ENCODE results near the gene LRRC34. TPM values are rescaled to one million over a fixed set of nuclear protein-coding genes. Genes with fewer than 3 reads are reported as not detected.

Gene LRRC34
- total RNA-seq, 2 experiments from 2014 or later = 3.8 TPM

- CTCF ChIA-PET = no interaction called here
These were observed 31.4 kb downstream of the LRRC34 start for GRCh38 chr3:169781209-169781855.

DNA sequence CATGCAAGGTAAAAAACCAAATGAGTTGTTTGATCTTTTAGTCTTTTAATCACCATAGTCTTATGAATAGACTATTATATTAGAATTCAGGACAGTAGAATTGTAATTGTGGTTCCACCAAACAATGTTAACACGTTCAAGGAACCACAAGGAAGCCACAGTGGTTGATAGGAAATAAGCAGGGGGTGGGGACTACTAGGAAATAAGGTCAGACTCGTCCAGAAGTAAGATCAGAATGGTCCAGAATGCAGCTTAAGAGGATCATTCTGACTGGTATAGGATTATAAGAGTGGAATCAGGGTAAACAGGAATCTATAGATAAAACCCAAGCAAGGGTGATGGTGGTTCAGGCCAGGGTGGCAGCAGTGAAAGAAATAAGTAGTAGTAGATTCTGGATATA lies 32.0 kb downstream of the LRRC34 start:
- intact Hi-C loops (cut with DNase I, micrococcal nuclease) = no loop called here
- DNase-seq = no peak
- ChIA-PET POLR2A (no interaction called here), CTCF (no interaction called here)
- Mint-ChIP-seq H3K36me3 (ENCODE audit: low read depth) (peaks cover 58% of the 10 kb centered on the region), H3K27ac (peak overlapping the region; percentile 35), H3K27me3 (no peaks in the 10 kb centered on the region), H3K4me3 (no peak overlapping the region), H3K9me3 (ENCODE audit: low read depth) (no peaks in the 10 kb centered on the region), H3K4me1 (peaks cover 44% of the 10 kb centered on the region)
- ATAC-seq = peak; percentile 39

More at GRCh38 chr3:169781209-169781855, 31.4 kb downstream of the LRRC34 start:
- H3K27ac Mint-ChIP-seq = peak overlapping the region; percentile 35
- DNase-seq = no peak
- ATAC-seq = no peak
- no peak overlapping the region for H3K4me3 Mint-ChIP-seq
- H3K36me3 Mint-ChIP-seq (ENCODE audit: low read depth) = peaks cover 59% of the 10 kb centered on the region
- H3K9me3 Mint-ChIP-seq (ENCODE audit: low read depth) = no peaks in the 10 kb centered on the region
- intact Hi-C loops (cut with DNase I, micrococcal nuclease) = no loop called here
- POLR2A ChIA-PET = no interaction called here
- H3K27me3 Mint-ChIP-seq = no peaks in the 10 kb centered on the region
- H3K4me1 Mint-ChIP-seq = peaks cover 44% of the 10 kb centered on the region

DNA sequence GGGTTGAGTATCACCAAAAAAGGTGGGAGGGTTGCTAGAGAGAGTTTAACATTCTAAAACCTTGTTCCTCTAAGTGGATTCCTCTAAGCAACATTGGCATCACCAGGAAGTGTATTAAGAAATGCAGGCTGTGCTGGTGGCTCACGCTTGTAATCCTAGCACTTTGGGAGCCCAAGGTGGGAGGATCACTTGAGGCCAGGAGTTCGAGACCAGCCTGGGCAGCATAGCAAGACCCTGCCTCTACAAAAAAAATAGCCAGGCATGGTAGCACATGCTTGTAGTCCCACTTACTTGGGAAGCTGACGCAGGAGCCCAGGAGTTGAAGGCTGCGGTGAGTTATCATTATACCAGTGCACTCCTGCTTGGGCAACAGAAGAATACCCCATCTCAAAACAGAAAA lies 34.9 kb downstream of the LRRC34 start:
- ChIA-PET CTCF (no interaction called here), POLR2A (no interaction called here)
- peak overlapping the region; percentile 13 for H3K27ac Mint-ChIP-seq
- ATAC-seq (no peak), DNase-seq (no peak)
- H3K27me3 Mint-ChIP-seq = no peaks in the 10 kb centered on the region
- intact Hi-C loops (cut with DNase I, micrococcal nuclease) = loop anchor here in 1 of 2 experiments (10.0 kb wide), 1 partner anchor 577 kb away; the partner anchor contains the start of gene SKIL
- H3K36me3 Mint-ChIP-seq (ENCODE audit: low read depth) = peaks cover 65% of the 10 kb centered on the region
- H3K4me3 Mint-ChIP-seq = no peak overlapping the region
- H3K9me3 Mint-ChIP-seq (ENCODE audit: low read depth) = no peaks in the 10 kb centered on the region
- peaks cover 66% of the 10 kb centered on the region for H3K4me1 Mint-ChIP-seq

DNA sequence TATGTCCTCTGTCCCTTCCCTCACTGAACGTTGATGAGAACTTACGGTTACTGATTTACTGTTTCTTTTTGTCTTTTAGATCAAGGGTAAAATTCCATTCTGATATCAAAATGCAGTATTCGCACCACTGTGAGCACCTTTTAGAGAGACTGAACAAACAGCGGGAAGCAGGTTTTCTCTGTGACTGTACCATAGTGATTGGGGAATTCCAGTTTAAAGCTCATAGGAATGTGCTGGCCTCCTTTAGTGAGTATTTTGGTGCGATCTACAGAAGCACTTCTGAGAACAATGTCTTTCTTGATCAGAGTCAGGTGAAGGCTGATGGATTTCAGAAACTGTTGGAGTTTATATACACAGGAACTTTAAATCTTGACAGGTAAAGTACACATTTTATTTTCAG lies 38.5 kb downstream of the LRRC34 start:
- H3K27me3 Mint-ChIP-seq = no peaks in the 10 kb centered on the region
- peak overlapping the region; percentile 99 for H3K4me3 Mint-ChIP-seq
- peak overlapping the region; percentile 100 for H3K27ac Mint-ChIP-seq
- CTCF ChIA-PET = interaction anchor here (0.7 to 2.4 kb wide), 2 partner anchors 8 to 40 kb away, joined by 3 to 8 read pairs; no protein-coding TSS in a partner anchor
- intact Hi-C loops (cut with DNase I, micrococcal nuclease) = loop anchor here in 1 of 2 experiments (10.0 kb wide), 1 partner anchor 581 kb away; the partner anchor contains the start of gene SKIL
- no peak for ATAC-seq
- H3K36me3 Mint-ChIP-seq (ENCODE audit: low read depth) = peaks cover 42% of the 10 kb centered on the region
- H3K9me3 Mint-ChIP-seq (ENCODE audit: low read depth) = no peaks in the 10 kb centered on the region
- peaks cover 51% of the 10 kb centered on the region for H3K4me1 Mint-ChIP-seq
- POLR2A ChIA-PET = interaction anchor here (0.6 to 0.9 kb wide), 3 partner anchors 10 to 361 kb away, joined by 3 to 6 read pairs (median 4); no protein-coding TSS in a partner anchor
- no peak for DNase-seq

DNA sequence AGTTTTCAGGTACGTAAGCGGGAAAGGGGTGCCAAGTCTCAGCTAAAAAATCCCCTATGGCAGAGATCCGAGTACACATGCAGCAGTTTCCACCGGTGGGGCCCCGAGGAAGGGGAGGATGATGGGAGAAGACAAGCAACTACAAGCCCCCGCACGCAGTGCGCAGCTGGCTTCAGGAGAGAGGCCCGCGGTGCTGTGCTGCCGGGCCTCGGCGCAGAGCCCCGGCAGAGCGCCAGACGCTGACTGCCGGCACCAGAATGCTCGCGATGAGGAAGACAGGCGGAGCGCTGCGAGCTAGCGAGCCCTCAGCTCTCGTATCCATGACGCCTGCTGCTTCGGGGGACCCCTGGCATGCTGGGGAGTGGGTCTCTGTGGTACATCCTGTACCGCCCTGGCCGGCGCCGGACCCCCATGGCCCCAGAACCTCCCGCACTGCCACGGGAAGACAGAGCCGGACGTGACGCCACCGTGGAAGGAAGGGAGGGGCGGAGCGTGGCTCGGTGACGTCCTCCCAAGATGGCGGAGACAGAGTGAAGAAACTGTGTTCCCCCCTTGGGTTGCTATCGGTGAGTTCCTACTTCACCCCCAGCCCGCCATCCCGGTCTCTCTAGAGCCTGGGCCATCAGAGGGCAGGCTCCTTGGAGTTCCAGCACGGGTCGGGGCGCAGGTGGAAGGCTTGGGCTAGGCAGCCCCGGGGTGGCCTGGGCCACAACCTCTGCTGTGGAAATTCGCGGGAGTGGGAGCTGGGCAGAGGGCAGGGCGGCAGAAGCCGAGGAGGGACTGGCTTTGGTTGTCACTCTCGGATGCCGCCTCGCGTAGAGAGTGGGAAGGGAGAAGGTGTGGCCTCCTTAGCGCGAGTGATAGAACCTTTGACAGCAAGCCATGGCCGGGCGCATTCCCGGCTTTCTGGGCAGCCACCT lies 39.5 kb downstream of the LRRC34 start, which contains the start of gene MYNN:
Gene MYNN (plus strand): TSS at position 500 of the 920 bp plus-strand sequence. CDS start 900 bp downstream, outside the sequence.
- H3K4me3 Mint-ChIP-seq = peak within 1 kb of the TSS; percentile 99
- intact Hi-C loops (cut with DNase I, micrococcal nuclease) = loop anchor here (1.0 to 10.0 kb wide), 10 partner anchors 8 to 584 kb away; partner anchors contain the start of genes PHC3 (in 2 of the 2), SEC62 (in 2 of the 2), SKIL (in 2 of the 2) and LRRC34 (in 1 of the 2)
- peaks cover 45% of the 10 kb centered on the region for H3K4me1 Mint-ChIP-seq
- ChIA-PET CTCF (interaction anchor here (0.6 to 2.6 kb wide), 6 partner anchors 10 to 584 kb away, joined by 3 to 15 read pairs (median 6); no protein-coding TSS in a partner anchor), POLR2A (interaction anchor here (0.9 to 1.0 kb wide), 3 partner anchors 9 to 194 kb away, joined by 3 to 4 read pairs (median 4); no protein-coding TSS in a partner anchor)
- no peaks in the 10 kb centered on the region for H3K9me3 Mint-ChIP-seq (ENCODE audit: low read depth)
- DNase-seq (peak; percentile 95), ATAC-seq (peak; percentile 80)
- no peaks in the 10 kb centered on the region for H3K27me3 Mint-ChIP-seq
- peaks cover 34% of the 10 kb centered on the region for H3K36me3 Mint-ChIP-seq (ENCODE audit: low read depth)
- peak within 1 kb of the TSS; percentile 100 for H3K27ac Mint-ChIP-seq

DNA sequence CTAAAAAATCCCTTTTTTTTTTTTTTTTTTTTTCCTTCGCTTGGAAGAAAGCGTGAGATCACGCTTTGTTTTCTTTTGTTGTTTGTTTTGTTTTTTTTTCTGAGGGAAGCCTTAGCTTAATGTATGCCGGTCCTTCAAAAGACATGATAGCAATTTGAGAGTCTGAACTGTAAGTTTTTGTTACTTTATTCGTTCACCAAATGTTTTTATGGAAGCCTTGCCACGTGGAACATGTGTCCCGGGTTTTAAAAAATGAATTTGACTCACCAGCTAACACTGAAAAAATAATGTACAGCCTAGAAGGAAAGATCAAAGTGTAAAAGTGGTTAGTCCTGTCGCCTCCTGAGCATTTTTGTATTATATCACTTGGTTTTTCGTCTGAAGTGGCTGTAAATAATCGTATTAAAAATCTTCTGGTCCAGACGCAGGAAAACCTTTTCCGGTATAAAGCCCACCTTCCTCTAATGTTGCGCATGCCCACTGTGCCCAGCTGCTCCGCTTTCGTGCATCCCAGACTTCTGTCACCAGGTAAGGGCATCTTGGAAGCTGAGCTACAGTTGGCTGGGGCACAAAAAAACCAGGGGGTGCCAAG lies 40.3 kb downstream of the LRRC34 start:
- no peaks in the 10 kb centered on the region for H3K9me3 Mint-ChIP-seq (ENCODE audit: low read depth)
- ATAC-seq (peak; percentile 23), DNase-seq (no peak)
- ChIA-PET CTCF (interaction anchor here (0.6 to 2.6 kb wide), 7 partner anchors 9 to 584 kb away, joined by 3 to 15 read pairs (median 4); no protein-coding TSS in a partner anchor), POLR2A (interaction anchor here (0.7 to 1.0 kb wide), 3 partner anchors 8 to 390 kb away, joined by 3 to 6 read pairs (median 4); no protein-coding TSS in a partner anchor)
- H3K27ac Mint-ChIP-seq = peak overlapping the region; percentile 100
- H3K4me1 Mint-ChIP-seq = peaks cover 40% of the 10 kb centered on the region
- H3K27me3 Mint-ChIP-seq = no peaks in the 10 kb centered on the region
- H3K36me3 Mint-ChIP-seq (ENCODE audit: low read depth) = peaks cover 30% of the 10 kb centered on the region
- intact Hi-C loops (cut with DNase I, micrococcal nuclease) = loop anchor here in 1 of 2 experiments (1.0 to 10.0 kb wide), 5 partner anchors 14 to 582 kb away; partner anchors contain the start of genes PHC3, SEC62 and SKIL
- peak overlapping the region; percentile 99 for H3K4me3 Mint-ChIP-seq

DNA sequence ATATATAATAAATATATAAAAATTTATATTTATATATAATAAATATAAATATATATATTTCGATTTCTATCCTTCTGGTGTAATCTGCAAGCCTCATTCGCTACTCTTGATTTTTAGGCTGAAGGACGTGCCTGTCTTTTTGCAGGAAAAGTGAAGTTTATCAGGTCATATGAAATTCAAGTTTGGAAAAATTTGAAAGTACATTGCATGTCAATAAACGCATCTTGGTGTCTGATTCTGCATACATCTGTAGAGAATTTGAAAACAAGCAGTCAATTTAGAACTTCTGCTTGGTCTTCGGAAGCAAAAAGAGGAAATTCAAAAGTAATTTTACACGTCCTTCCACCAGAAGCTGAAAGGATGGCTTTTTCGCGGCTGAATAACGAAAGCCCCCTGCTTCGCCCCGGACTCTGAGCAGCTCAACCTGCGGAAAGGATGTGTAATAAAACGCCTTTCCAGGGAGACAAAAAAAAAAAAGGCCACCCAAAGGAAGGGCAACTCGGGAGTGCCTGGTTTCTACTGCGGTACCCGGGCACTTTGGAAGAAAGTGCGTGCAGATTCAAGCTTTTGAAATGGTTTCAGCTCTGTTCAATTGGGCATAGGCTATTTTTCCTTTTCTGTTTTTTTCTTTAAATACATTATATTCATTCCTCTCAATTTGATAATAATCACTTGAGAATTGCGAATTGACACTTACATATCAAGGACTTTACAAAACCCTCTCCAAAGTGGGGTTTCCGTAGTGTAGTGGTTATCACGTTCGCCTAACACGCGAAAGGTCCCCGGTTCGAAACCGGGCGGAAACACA lies 41.0 kb downstream of the LRRC34 start:
- Mint-ChIP-seq H3K4me1 (peaks cover 35% of the 10 kb centered on the region), H3K36me3 (ENCODE audit: low read depth) (peaks cover 23% of the 10 kb centered on the region), H3K27me3 (no peaks in the 10 kb centered on the region), H3K9me3 (ENCODE audit: low read depth) (no peaks in the 10 kb centered on the region), H3K4me3 (peak overlapping the region; percentile 99), H3K27ac (peak overlapping the region; percentile 100)
- intact Hi-C loops (cut with DNase I, micrococcal nuclease) = loop anchor here in 1 of 2 experiments (1.0 to 10.0 kb wide), 5 partner anchors 13 to 583 kb away; partner anchors contain the start of genes PHC3, SEC62 and SKIL
- ChIA-PET CTCF (interaction anchor here (1.1 to 2.6 kb wide), 3 partner anchors 9 to 283 kb away, joined by 4 to 15 read pairs (median 10); no protein-coding TSS in a partner anchor), POLR2A (interaction anchor here (0.7 to 0.9 kb wide), 2 partner anchors 8 to 391 kb away, joined by 4 to 6 read pairs; no protein-coding TSS in a partner anchor)
- DNase-seq (peak; percentile 71), ATAC-seq (peak; percentile 6)

- CTCF ChIA-PET = interaction anchor here (0.6 kb wide), 1 partner anchor 412 kb away, joined by 3 read pairs; the partner anchor contains the start of gene PHC3
These were observed 43.2 kb downstream of the LRRC34 start, which contains the start of gene ACTRT3 for GRCh38 chr3:169769287-169770181. Gene ACTRT3 (minus strand): TSS chr3:169769561. CDS start chr3:169769520, 41 bp downstream.

More at GRCh38 chr3:169769287-169770181, 43.2 kb downstream of the LRRC34 start, which contains the start of gene ACTRT3:
- Mint-ChIP-seq H3K36me3 (ENCODE audit: low read depth) (peaks cover 10% of the 10 kb centered on the region), H3K4me1 (peaks cover 23% of the 10 kb centered on the region), H3K27ac (peak within 1 kb of the TSS; percentile 87), H3K27me3 (no peaks in the 10 kb centered on the region), H3K4me3 (peak within 1 kb of the TSS; percentile 86), H3K9me3 (ENCODE audit: low read depth) (no peaks in the 10 kb centered on the region)
- intact Hi-C loops (cut with DNase I, micrococcal nuclease) = loop anchor here (10.0 kb wide), 3 partner anchors 485 to 805 kb away; partner anchors contain the start of gene SKIL (in 1 of the 2)
- POLR2A ChIA-PET = interaction anchor here (0.6 kb wide), 1 partner anchor 275 kb away, joined by 3 read pairs; no protein-coding TSS in a partner anchor
- peak; percentile 82 for DNase-seq
- ATAC-seq = peak; percentile 17
